ENCODE measurements around the gene DLX6. TPM values are rescaled to one million over a fixed set of nuclear protein-coding genes. Genes with fewer than 3 reads are reported as not detected.

Gene DLX6
- total and polyA plus RNA-seq, 3 experiments from 2014 or later: not detected

- Mint-ChIP-seq H3K27ac (no peak overlapping the region), H3K27me3 (peaks cover 17 to 45% of the 10 kb centered on the region in 2 donors), H3K36me3 (peaks cover 0 to 2% (median 0%) of the 10 kb centered on the region in 3 donors), H3K4me3 (no peak overlapping the region), H3K4me1 (no peaks in the 10 kb centered on the region), H3K9me3 (peaks cover 0 to 2% (median 0%) of the 10 kb centered on the region in 5 donors)
- Histone ChIP-seq H3K4me3 (ENCODE audit: low read length) (no peak overlapping the region), H3K27ac (ENCODE audit: low read depth, low read length) (no peak overlapping the region), H3K4me1 (ENCODE audit: insufficient read depth, low read length) (no peaks in the 10 kb centered on the region), H3K27me3 (ENCODE audit: insufficient read depth, low read length, poor library complexity, severe bottlenecking) (peaks cover 3% of the 10 kb centered on the region), H3K9me3 (ENCODE audit: low read length) (no peaks in the 10 kb centered on the region), H3K36me3 (ENCODE audit: insufficient read depth, low read length) (no peaks in the 10 kb centered on the region)
- no peak for DNase-seq
- CTCF ChIA-PET: no interaction called here
- POLR2A ChIA-PET: no interaction called here
Measured at GRCh38 chr7:96979551-96980276, 25.6 kb upstream of the DLX6 start.

- H3K9me3 Mint-ChIP-seq: peaks cover 0 to 4% (median 0%) of the 10 kb centered on the region in 5 donors
- Histone ChIP-seq H3K9me3 (ENCODE audit: low read length) (no peaks in the 10 kb centered on the region), H3K4me1 (ENCODE audit: insufficient read depth, low read length) (no peaks in the 10 kb centered on the region), H3K27me3 (ENCODE audit: insufficient read depth, low read length, poor library complexity, severe bottlenecking) (peaks cover under 1% of the 10 kb centered on the region), H3K27ac (ENCODE audit: low read depth, low read length) (no peak overlapping the region), H3K4me3 (ENCODE audit: low read length) (no peak overlapping the region), H3K36me3 (ENCODE audit: insufficient read depth, low read length) (no peaks in the 10 kb centered on the region)
- H3K27me3 Mint-ChIP-seq: peaks cover 19 to 56% of the 10 kb centered on the region in 2 donors
- H3K36me3 Mint-ChIP-seq: no peaks in the 10 kb centered on the region
- CTCF ChIA-PET: no interaction called here
- no peak for DNase-seq
- POLR2A ChIA-PET: no interaction called here
- no peak overlapping the region for H3K4me3 Mint-ChIP-seq
- no peaks in the 10 kb centered on the region for H3K4me1 Mint-ChIP-seq
- H3K27ac Mint-ChIP-seq: no peak overlapping the region
Measured at GRCh38 chr7:96982586-96982985, 22.8 kb upstream of the DLX6 start.

- Mint-ChIP-seq H3K27ac (no peak overlapping the region), H3K4me1 (no peaks in the 10 kb centered on the region), H3K9me3 (peaks cover 0 to 4% (median 0%) of the 10 kb centered on the region in 5 donors), H3K27me3 (peaks cover 32 to 74% of the 10 kb centered on the region in 2 donors), H3K36me3 (no peaks in the 10 kb centered on the region), H3K4me3 (no peak overlapping the region)
- Histone ChIP-seq H3K27me3 (ENCODE audit: insufficient read depth, low read length, poor library complexity, severe bottlenecking) (peaks cover 4% of the 10 kb centered on the region), H3K36me3 (ENCODE audit: insufficient read depth, low read length) (no peaks in the 10 kb centered on the region), H3K27ac (ENCODE audit: low read depth, low read length) (no peak overlapping the region), H3K4me1 (ENCODE audit: insufficient read depth, low read length) (no peaks in the 10 kb centered on the region), H3K9me3 (ENCODE audit: low read length) (no peaks in the 10 kb centered on the region), H3K4me3 (ENCODE audit: low read length) (no peak overlapping the region)
- POLR2A ChIA-PET: no interaction called here
- no peak for DNase-seq
- CTCF ChIA-PET: no interaction called here
Measured at GRCh38 chr7:96985992-96986391, 19.4 kb upstream of the DLX6 start.

GRCh38 chr7:96986901-96987300, 18.5 kb upstream of the DLX6 start:
- Mint-ChIP-seq H3K4me3 (no peak overlapping the region), H3K9me3 (peaks cover 0 to 4% (median 1%) of the 10 kb centered on the region in 5 donors), H3K27me3 (peaks cover 34 to 81% of the 10 kb centered on the region in 2 donors), H3K27ac (no peak overlapping the region), H3K4me1 (peaks cover 0 to 2% (median 0%) of the 10 kb centered on the region in 3 donors), H3K36me3 (no peaks in the 10 kb centered on the region)
- Histone ChIP-seq H3K27me3 (ENCODE audit: insufficient read depth, low read length, poor library complexity, severe bottlenecking) (peaks cover 8% of the 10 kb centered on the region), H3K4me1 (ENCODE audit: insufficient read depth, low read length) (no peaks in the 10 kb centered on the region), H3K36me3 (ENCODE audit: insufficient read depth, low read length) (no peaks in the 10 kb centered on the region), H3K27ac (ENCODE audit: low read depth, low read length) (no peak overlapping the region), H3K4me3 (ENCODE audit: low read length) (no peak overlapping the region), H3K9me3 (ENCODE audit: low read length) (no peaks in the 10 kb centered on the region)
- DNase-seq: no peak
- ChIA-PET CTCF (no interaction called here), POLR2A (no interaction called here)

GRCh38 chr7:96987719-96988118, 17.6 kb upstream of the DLX6 start:
- Histone ChIP-seq H3K27ac (ENCODE audit: low read depth, low read length) (no peak overlapping the region), H3K9me3 (ENCODE audit: low read length) (no peaks in the 10 kb centered on the region), H3K36me3 (ENCODE audit: insufficient read depth, low read length) (no peaks in the 10 kb centered on the region), H3K4me3 (ENCODE audit: low read length) (no peak overlapping the region), H3K27me3 (ENCODE audit: insufficient read depth, low read length, poor library complexity, severe bottlenecking) (peaks cover 15% of the 10 kb centered on the region), H3K4me1 (ENCODE audit: insufficient read depth, low read length) (no peaks in the 10 kb centered on the region)
- Mint-ChIP-seq H3K36me3 (no peaks in the 10 kb centered on the region), H3K9me3 (peaks cover 0 to 4% (median 3%) of the 10 kb centered on the region in 5 donors), H3K27me3 (peaks cover 42 to 88% of the 10 kb centered on the region in 2 donors), H3K4me1 (peaks cover 0 to 5% (median 0%) of the 10 kb centered on the region in 3 donors), H3K27ac (no peak overlapping the region), H3K4me3 (no peak overlapping the region)
- DNase-seq: no peak
- ChIA-PET CTCF (no interaction called here), POLR2A (no interaction called here)

GRCh38 chr7:96989241-96989858, 16.0 kb upstream of the DLX6 start:
- H3K36me3 Mint-ChIP-seq: no peaks in the 10 kb centered on the region
- Histone ChIP-seq H3K4me1 (ENCODE audit: insufficient read depth, low read length) (no peaks in the 10 kb centered on the region), H3K27ac (ENCODE audit: low read depth, low read length) (no peak overlapping the region), H3K27me3 (ENCODE audit: insufficient read depth, low read length, poor library complexity, severe bottlenecking) (peaks cover 22% of the 10 kb centered on the region), H3K9me3 (ENCODE audit: low read length) (no peaks in the 10 kb centered on the region), H3K36me3 (ENCODE audit: insufficient read depth, low read length) (no peaks in the 10 kb centered on the region), H3K4me3 (ENCODE audit: low read length) (no peak overlapping the region)
- CTCF ChIA-PET: no interaction called here
- H3K9me3 Mint-ChIP-seq: peaks cover 0 to 13% (median 5%) of the 10 kb centered on the region in 5 donors
- no peak overlapping the region for H3K27ac Mint-ChIP-seq
- peaks cover 0 to 5% (median 0%) of the 10 kb centered on the region in 3 donors for H3K4me1 Mint-ChIP-seq
- H3K27me3 Mint-ChIP-seq: peaks cover 58 to 90% of the 10 kb centered on the region in 2 donors
- POLR2A ChIA-PET: no interaction called here
- DNase-seq: no peak
- H3K4me3 Mint-ChIP-seq: no peak overlapping the region

- Histone ChIP-seq H3K36me3 (ENCODE audit: insufficient read depth, low read length) (no peaks in the 10 kb centered on the region), H3K27me3 (ENCODE audit: insufficient read depth, low read length, poor library complexity, severe bottlenecking) (peaks cover 22% of the 10 kb centered on the region), H3K4me3 (ENCODE audit: low read length) (no peak overlapping the region), H3K4me1 (ENCODE audit: insufficient read depth, low read length) (no peaks in the 10 kb centered on the region), H3K9me3 (ENCODE audit: low read length) (no peaks in the 10 kb centered on the region), H3K27ac (ENCODE audit: low read depth, low read length) (no peak overlapping the region)
- no peak for DNase-seq
- ChIA-PET CTCF (no interaction called here), POLR2A (no interaction called here)
- peaks cover 64 to 91% of the 10 kb centered on the region in 2 donors for H3K27me3 Mint-ChIP-seq
- H3K4me1 Mint-ChIP-seq: peaks cover 0 to 5% (median 0%) of the 10 kb centered on the region in 3 donors
- no peak overlapping the region for H3K4me3 Mint-ChIP-seq
- H3K27ac Mint-ChIP-seq: no peak overlapping the region
- H3K36me3 Mint-ChIP-seq: no peaks in the 10 kb centered on the region
- H3K9me3 Mint-ChIP-seq: peaks cover 0 to 11% (median 5%) of the 10 kb centered on the region in 5 donors
Measured at GRCh38 chr7:96989859-96990317, 15.5 kb upstream of the DLX6 start.

- H3K36me3 ChIP-seq (ENCODE audit: insufficient read depth, low read length): no peaks in the 10 kb centered on the region
- H3K4me1 ChIP-seq (ENCODE audit: insufficient read depth, low read length): no peaks in the 10 kb centered on the region
- H3K4me3 ChIP-seq (ENCODE audit: low read length): no peak overlapping the region
- peaks cover 36% of the 10 kb centered on the region for H3K27me3 ChIP-seq (ENCODE audit: insufficient read depth, low read length, poor library complexity, severe bottlenecking)
- no peaks in the 10 kb centered on the region for H3K36me3 Mint-ChIP-seq
- DNase-seq: no peak
- CTCF ChIA-PET: no interaction called here
- peaks cover 74 to 91% of the 10 kb centered on the region in 2 donors for H3K27me3 Mint-ChIP-seq
- peaks cover 0 to 11% (median 6%) of the 10 kb centered on the region in 5 donors for H3K9me3 Mint-ChIP-seq
- H3K4me1 Mint-ChIP-seq: peaks cover 0 to 5% (median 0%) of the 10 kb centered on the region in 3 donors
- H3K27ac ChIP-seq (ENCODE audit: low read depth, low read length): no peak overlapping the region
- H3K4me3 Mint-ChIP-seq: no peak overlapping the region
- H3K9me3 ChIP-seq (ENCODE audit: low read length): no peaks in the 10 kb centered on the region
- H3K27ac Mint-ChIP-seq: no peak overlapping the region
- POLR2A ChIA-PET: no interaction called here
Measured at GRCh38 chr7:96991546-96992191, 13.7 kb upstream of the DLX6 start.
